Thyroid gland (tissue), 4 donors: ENCODE data around the gene NOXA1. TPM values are rescaled to one million over a fixed set of nuclear protein-coding genes. Genes with fewer than 3 reads are reported as not detected.

Source experiments
- DNase-seq, 2 donors: peaks; one replicate each; pipeline ENCODE4 v3.0.0-alpha.2; 2019
- H3K27ac ChIP-seq, 3 donors: fragments of 200-600 bp; sonication (generic); 1 replicate in 2 of 3; 2 replicates in 1 of 3; pipeline ENCODE4 v1.5.1; 2016 to 2019; ENCODE audit warnings: mild to moderate bottlenecking in 1 of 3, moderate library complexity in 1 of 3
- H3K27me3 ChIP-seq: fragments of 200-600 bp; sonication (generic); one replicate; pipeline ENCODE4 v1.5.1; 2019
- H3K36me3 ChIP-seq, 2 donors: fragments of 200-600 bp; sonication (generic); one replicate each; pipeline ENCODE4 v1.5.1; 2016 to 2019
- H3K4me1 ChIP-seq, 2 donors: fragments of 200-600 bp; sonication (generic); one replicate each; pipeline ENCODE4 v1.5.1; 2017 to 2019
- H3K4me3 ChIP-seq, 3 donors: fragments of 200-600 bp; sonication (generic); replicated peaks in 1 of 3; 1 replicate in 2 of 3; 2 replicates in 1 of 3; pipeline ENCODE4 v1.5.1; 2016; ENCODE audit warnings: mild to moderate bottlenecking in 1 of 3
- H3K9me3 ChIP-seq: fragments of 200-600 bp; sonication (generic); one replicate; pipeline ENCODE4 v1.5.1; 2017
- CTCF ChIP-seq, 6 experiments: fragments of 200-600 bp in 3 of 6; fragments of 450-650 bp in 3 of 6; sonication (generic) in 3 of 6; IDR thresholded peaks; one replicate each; pipeline ENCODE4 v1.5.1; 2016 to 2019; ENCODE audit warnings: antibody characterized with exemption in 6 of 6, mild to moderate bottlenecking in 2 of 6, inconsistent platforms in 1 of 6, moderate library complexity in 1 of 6
- POLR2A ChIP-seq, 2 donors: fragments of 450-650 bp; IDR thresholded peaks; one replicate each; pipeline ENCODE4 v1.6.1; 2017; ENCODE audit warnings: antibody characterized with exemption in 2 of 2, mild to moderate bottlenecking in 2 of 2, moderate library complexity in 1 of 2
- WGBS, 2 donors: methylation state at CpG; one replicate each; pipeline ENCODE4 v1.1.5; 2017; 5-methylcytosine and 5-hydroxymethylcytosine counted together
- intact Hi-C: fragments of 100-400 bp; cut with DNase I; formaldehyde crosslinking; loops from one replicate; pipeline ENCODE4 v1.15.1; 2023
- total RNA-seq, 4 donors: library from RNA; depleted of rRNA; stranded (reverse); fragments of >200 nt; gene quantifications; one replicate each; pipeline ENCODE4 v1.2.3, GENCODE V29; 2016

Gene NOXA1
- total RNA-seq, 4 donors from 2014 or later, result 5.4 to 16.6 (median 10.0) TPM

GRCh38 chr9:137379761-137380161, 43.4 kb upstream of the NOXA1 start:
- Histone ChIP-seq H3K4me1 (no peaks in the 10 kb centered on the region), H3K4me3 (no peak overlapping the region), H3K27me3 (no peaks in the 10 kb centered on the region), H3K9me3 (no peaks in the 10 kb centered on the region), H3K27ac (no peak overlapping the region), H3K36me3 (no peaks in the 10 kb centered on the region)
- TF ChIP-seq POLR2A (IDR thresholded peaks at IDR 0.05), result no peak
- no peak for TF ChIP-seq CTCF (IDR thresholded peaks at IDR 0.05)
- WGBS, 2 donors, result 86 to 91% methylated on average over 12 of the region's 12 CpGs
- intact Hi-C loops, result no loop called here
- no peak for DNase-seq

GRCh38 chr9:137380171-137380570, 43.0 kb upstream of the NOXA1 start:
- TF ChIP-seq CTCF (IDR thresholded peaks at IDR 0.05) (no peak), POLR2A (IDR thresholded peaks at IDR 0.05) (no peak)
- Histone ChIP-seq H3K4me3 (no peak overlapping the region), H3K9me3 (no peaks in the 10 kb centered on the region), H3K27me3 (no peaks in the 10 kb centered on the region), H3K36me3 (no peaks in the 10 kb centered on the region), H3K27ac (no peak overlapping the region), H3K4me1 (no peaks in the 10 kb centered on the region)
- intact Hi-C loops, result no loop called here
- WGBS, 2 donors, result 79 to 90% methylated on average over 10 to 13 of the region's 16 CpGs
- DNase-seq, result no peak

GRCh38 chr9:137380606-137381005, 42.6 kb upstream of the NOXA1 start:
- Histone ChIP-seq H3K27ac (no peak overlapping the region), H3K27me3 (no peaks in the 10 kb centered on the region), H3K4me1 (no peaks in the 10 kb centered on the region), H3K36me3 (no peaks in the 10 kb centered on the region), H3K4me3 (no peak overlapping the region), H3K9me3 (no peaks in the 10 kb centered on the region)
- WGBS, 2 donors, result 94 to 100% methylated on average over 2 to 3 of the region's 7 CpGs
- DNase-seq, result no peak
- intact Hi-C loops, result no loop called here
- TF ChIP-seq POLR2A (IDR thresholded peaks at IDR 0.05), result no peak

GRCh38 chr9:137381501-137382443, 41.4 kb upstream of the NOXA1 start:
- no peak for TF ChIP-seq POLR2A (IDR thresholded peaks at IDR 0.05)
- no peak for TF ChIP-seq CTCF (IDR thresholded peaks at IDR 0.05)
- Histone ChIP-seq H3K36me3 (no peaks in the 10 kb centered on the region), H3K4me3 (no peak overlapping the region), H3K4me1 (no peaks in the 10 kb centered on the region), H3K27ac (no peak overlapping the region), H3K9me3 (no peaks in the 10 kb centered on the region), H3K27me3 (no peaks in the 10 kb centered on the region)
- no peak for DNase-seq
- WGBS, 2 donors, result 90 to 93% methylated on average over 53 of the region's 53 CpGs
- intact Hi-C loops, result no loop called here

- Histone ChIP-seq H3K27ac (no peak overlapping the region), H3K4me1 (peaks cover 0 to 5% of the 10 kb centered on the region in 2 donors), H3K4me3 (no peak overlapping the region), H3K36me3 (no peaks in the 10 kb centered on the region), H3K9me3 (no peaks in the 10 kb centered on the region), H3K27me3 (no peaks in the 10 kb centered on the region)
- TF ChIP-seq POLR2A (IDR thresholded peaks at IDR 0.05), result no peak
- no peak for DNase-seq
- intact Hi-C loops, result no loop called here
- WGBS, 2 donors, result 79 to 87% methylated on average over 19 to 22 of the region's 25 CpGs
These were observed 40.6 kb upstream of the NOXA1 start for GRCh38 chr9:137382444-137383080.
